ENCODE measurements around the gene HDGFL2.

HDGFL2 gene

GRCh38 chr19:4445963-4446703, 26.0 kb upstream of the HDGFL2 start:
- no peak for DNase-seq

GRCh38 chr19:4446704-4447200, 25.3 kb upstream of the HDGFL2 start:
- no peak for DNase-seq

GRCh38 chr19:4447327-4448146, 24.6 kb upstream of the HDGFL2 start:
- no peak for DNase-seq

- DNase-seq, result no peak
These were observed 23.7 kb upstream of the HDGFL2 start for GRCh38 chr19:4448147-4448985.

GRCh38 chr19:4449022-4449638, 23.0 kb upstream of the HDGFL2 start:
- no peak for DNase-seq

GRCh38 chr19:4449639-4450028, 22.5 kb upstream of the HDGFL2 start:
- DNase-seq, result no peak

- DNase-seq, result no peak
These were observed 19.7 kb upstream of the HDGFL2 start for GRCh38 chr19:4452230-4452990.

- no peak for DNase-seq
These were observed 18.6 kb upstream of the HDGFL2 start for GRCh38 chr19:4453232-4454179.

- DNase-seq, result peak; percentile 96
These were observed 17.1 kb upstream of the HDGFL2 start for GRCh38 chr19:4454747-4455718.

- DNase-seq, result peak; percentile 94
These were observed 16.2 kb upstream of the HDGFL2 start for GRCh38 chr19:4455719-4456475.

GRCh38 chr19:4456476-4456842, 15.6 kb upstream of the HDGFL2 start:
- peak; percentile 72 for DNase-seq

GRCh38 chr19:4456843-4457653, 15.0 kb upstream of the HDGFL2 start:
- peak; percentile 54 for DNase-seq

GRCh38 chr19:4457654-4458395, 14.3 kb upstream of the HDGFL2 start, which contains the start of gene UBXN6:
UBXN6 (minus strand) TSS chr19:4457794; CDS start chr19:4457697, 97 bp downstream.
- DNase-seq, result peak; percentile 95

- DNase-seq, result no peak
These were observed 7.1 kb upstream of the HDGFL2 start for GRCh38 chr19:4464815-4465581.

GRCh38 chr19:4467835-4468234, 4.3 kb upstream of the HDGFL2 start:
- no peak for DNase-seq

All from NCI-H226 (cell line).